T-cell (primary cell): ENCODE results near the gene ZPLD1. TPM values are rescaled to one million over a fixed set of nuclear protein-coding genes. Genes with fewer than 3 reads are reported as not detected.

Experiments used
- ATAC-seq, 4 experiments: fragments of 200-7000 bp in 3 of 4; fragments of 150-1000 bp in 1 of 4; cut with Tn5 transposase; replicated peaks in 1 of 4; 1 replicate in 3 of 4; 2 replicates in 1 of 4; pipeline ENCODE4 v1.10.0; 2021; ENCODE audit warnings: moderate library complexity in 3 of 4, mild to moderate bottlenecking in 2 of 4, moderate number of reproducible peaks in 1 of 4
- CTCF ChIA-PET, 2 donors: fragments of 300-600 bp; sonication (Branson Sonifier 250); formaldehyde crosslinking; loops; one replicate each; lab custom pipeline; 2022; ENCODE audit warnings: antibody characterized with exemption in 2 of 2; lab: Charles Lee
- POLR2A ChIA-PET, 2 donors: fragments of 300-600 bp; sonication (Branson Sonifier 250); formaldehyde crosslinking; loops; one replicate each; lab custom pipeline; 2022; ENCODE audit warnings: antibody characterized with exemption in 2 of 2; lab: Charles Lee
- DNase-seq, 35 experiments: peaks; one replicate each; pipeline versions ENCODE4 v3.0.0 to v3.0.0-alpha.2; 2013 to 2023
- H3K27ac ChIP-seq: one replicate; pipeline ENCODE4 v1.5.1; 2013; ENCODE audit warnings: low read length
- H3K27me3 ChIP-seq, 2 experiments: replicated peaks in 1 of 2; 1 replicate in 1 of 2; 2 replicates in 1 of 2; pipeline versions ENCODE4 v1.6.1 to v1.7.0; 2013; ENCODE audit warnings: low read length in 1 of 2, mixed read lengths in 1 of 2; ENCODE audit not compliant: control insufficient read depth in 2 of 2, insufficient read depth in 2 of 2; ENCODE audit errors: extremely low read depth in 1 of 2
- H3K36me3 ChIP-seq, 2 donors: 1 replicate in 1 of 2; 2 replicates in 1 of 2; pipeline versions ENCODE4 v1.6.1 to v1.7.0; 2013; ENCODE audit warnings: low read length in 1 of 2; ENCODE audit not compliant: control insufficient read depth in 2 of 2, insufficient read depth in 1 of 2; ENCODE audit errors: extremely low read depth in 1 of 2
- H3K4me1 ChIP-seq, 2 experiments: 1 replicate in 1 of 2; 2 replicates in 1 of 2; pipeline versions ENCODE4 v1.6.1 to v1.7.0; 2013; ENCODE audit warnings: low read length in 2 of 2, mixed read lengths in 1 of 2; ENCODE audit not compliant: insufficient read depth in 2 of 2, control insufficient read depth in 1 of 2; ENCODE audit errors: extremely low read depth in 1 of 2
- H3K4me3 ChIP-seq, 2 donors: 1 replicate in 1 of 2; 2 replicates in 1 of 2; pipeline versions ENCODE4 v1.5.1 to v1.7.0; 2013; ENCODE audit warnings: mild to moderate bottlenecking in 2 of 2, low read length in 1 of 2, moderate library complexity in 1 of 2; ENCODE audit not compliant: control insufficient read depth in 1 of 2; ENCODE audit errors: extremely low read depth in 1 of 2
- H3K9me3 ChIP-seq: 2 replicates; pipeline ENCODE4 v1.7.0; 2013
- H3K27ac Mint-ChIP-seq, 2 donors: one replicate each; pipeline ENCODE4 v1.8.0; 2020 to 2021; ENCODE audit warnings: mild to moderate bottlenecking in 2 of 2, mixed read lengths in 2 of 2
- H3K27me3 Mint-ChIP-seq, 2 donors: one replicate each; pipeline ENCODE4 v1.8.0; 2021 to 2022; ENCODE audit warnings: mixed read lengths in 2 of 2
- H3K36me3 Mint-ChIP-seq: one replicate; pipeline ENCODE4 v1.8.0; 2021; ENCODE audit warnings: mixed read lengths
- H3K4me1 Mint-ChIP-seq, 3 donors: one replicate each; pipeline ENCODE4 v1.8.0; 2020 to 2022; ENCODE audit warnings: mixed read lengths in 3 of 3, mild to moderate bottlenecking in 1 of 3
- H3K4me3 Mint-ChIP-seq, 3 donors: one replicate each; pipeline ENCODE4 v1.8.0; 2020 to 2022; ENCODE audit warnings: mild to moderate bottlenecking in 3 of 3, mixed read lengths in 3 of 3, moderate library complexity in 3 of 3
- H3K9me3 Mint-ChIP-seq, 3 donors: one replicate each; pipeline ENCODE4 v1.8.0; 2020 to 2022; ENCODE audit warnings: mixed read lengths in 3 of 3
- WGBS: methylation state at CpG from one replicate; pipeline ENCODE4 v1.1.5; 2013; ENCODE audit warnings: missing lambda C conversion rate; ENCODE audit not compliant: insufficient coverage; 5-methylcytosine and 5-hydroxymethylcytosine counted together
- total RNA-seq, 35 experiments: library from RNA in 6 of 35; stranded (reverse) in 6 of 35; fragments of 120-200 nt in 1 of 35; gene quantifications; one replicate each; pipeline versions ENCODE4 v1.2.1 to v1.2.4 and lab custom pipeline; 2013 to 2026

ZPLD1 gene
- total RNA-seq, 5 donors from 2014 or later (not counting 1 experiment from before 2014, with no cell fraction given): not detected

GRCh38 chr3:102443021-102443420 lies 8.2 kb downstream of the ZPLD1 start:
- ATAC-seq (no peak), DNase-seq (no peak)
- no peaks in the 10 kb centered on the region for H3K4me1 Mint-ChIP-seq
- POLR2A ChIA-PET: no interaction called here
- H3K4me3 Mint-ChIP-seq: no peak overlapping the region
- H3K9me3 Mint-ChIP-seq: no peaks in the 10 kb centered on the region
- Histone ChIP-seq H3K4me3 (no peak overlapping the region), H3K27me3 (peaks cover 0 to 3% of the 10 kb centered on the region in 2 experiments), H3K9me3 (no peaks in the 10 kb centered on the region), H3K36me3 (no peaks in the 10 kb centered on the region), H3K4me1 (no peaks in the 10 kb centered on the region), H3K27ac (no peak overlapping the region)
- CTCF ChIA-PET: no interaction called here
- H3K27ac Mint-ChIP-seq: no peak overlapping the region
- WGBS: no CpG with 5 or more reads among the region's 2 CpGs
- H3K36me3 Mint-ChIP-seq: no peaks in the 10 kb centered on the region
- peaks cover 8 to 11% of the 10 kb centered on the region in 2 donors for H3K27me3 Mint-ChIP-seq

DNA sequence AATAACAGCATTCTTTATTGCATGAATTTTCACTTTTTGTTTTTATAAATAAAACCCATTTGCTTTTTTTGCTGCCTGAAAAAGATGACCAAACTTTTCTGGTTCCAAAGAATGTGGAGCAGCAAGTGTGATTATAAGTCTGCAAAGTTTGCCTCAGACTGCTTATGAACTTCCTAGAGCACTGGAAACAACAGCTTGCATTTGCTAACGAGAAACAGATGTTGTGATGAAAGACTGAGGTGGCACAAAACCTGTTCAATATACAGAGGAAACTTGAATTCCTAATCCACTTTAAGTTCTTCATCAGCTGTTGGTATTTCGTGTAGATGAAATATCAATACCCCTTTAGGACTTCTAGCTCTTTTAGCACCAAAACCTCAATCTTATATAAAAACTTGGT lies 9.3 kb downstream of the ZPLD1 start:
- DNase-seq (no peak), ATAC-seq (no peak)
- Histone ChIP-seq H3K27ac (no peak overlapping the region), H3K4me3 (no peak overlapping the region), H3K9me3 (no peaks in the 10 kb centered on the region), H3K27me3 (peaks cover 0 to 3% of the 10 kb centered on the region in 2 experiments), H3K36me3 (no peaks in the 10 kb centered on the region), H3K4me1 (no peaks in the 10 kb centered on the region)
- ChIA-PET POLR2A (no interaction called here), CTCF (no interaction called here)
- Mint-ChIP-seq H3K27ac (no peak overlapping the region), H3K27me3 (peaks cover 2 to 5% of the 10 kb centered on the region in 2 donors), H3K4me1 (no peaks in the 10 kb centered on the region), H3K4me3 (no peak overlapping the region), H3K9me3 (no peaks in the 10 kb centered on the region), H3K36me3 (no peaks in the 10 kb centered on the region)
- no CpG with 5 or more reads among the region's 2 CpGs for WGBS

DNA sequence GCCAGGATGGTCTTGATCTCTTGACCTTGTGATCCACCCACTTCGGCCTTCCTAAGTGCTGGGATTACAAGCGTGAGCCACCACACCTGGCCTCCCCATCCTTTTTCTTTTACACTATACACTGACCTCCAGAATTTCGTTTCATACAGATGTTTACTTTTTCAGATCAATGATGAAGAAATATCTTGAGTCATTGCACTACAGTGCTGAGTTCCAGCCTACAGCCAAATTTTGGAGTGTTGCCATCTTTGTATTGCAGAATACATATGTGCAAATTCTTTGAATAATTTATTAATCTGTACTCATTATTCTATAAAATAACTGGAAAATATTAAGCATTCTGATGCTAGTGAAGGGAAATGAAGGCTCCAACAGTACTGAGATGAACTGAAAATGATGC lies 12.5 kb downstream of the ZPLD1 start:
- Histone ChIP-seq H3K27me3 (peaks cover 0 to 3% of the 10 kb centered on the region in 2 experiments), H3K4me1 (no peaks in the 10 kb centered on the region), H3K4me3 (no peak overlapping the region), H3K9me3 (no peaks in the 10 kb centered on the region), H3K36me3 (no peaks in the 10 kb centered on the region), H3K27ac (no peak overlapping the region)
- ATAC-seq (no peak), DNase-seq (no peak)
- Mint-ChIP-seq H3K27me3 (peaks cover 2 to 11% of the 10 kb centered on the region in 2 donors), H3K27ac (no peak overlapping the region), H3K9me3 (no peaks in the 10 kb centered on the region), H3K36me3 (no peaks in the 10 kb centered on the region), H3K4me1 (no peaks in the 10 kb centered on the region), H3K4me3 (no peak overlapping the region)
- ChIA-PET CTCF (no interaction called here), POLR2A (no interaction called here)
- WGBS: no CpG with 5 or more reads among the region's 3 CpGs

DNA sequence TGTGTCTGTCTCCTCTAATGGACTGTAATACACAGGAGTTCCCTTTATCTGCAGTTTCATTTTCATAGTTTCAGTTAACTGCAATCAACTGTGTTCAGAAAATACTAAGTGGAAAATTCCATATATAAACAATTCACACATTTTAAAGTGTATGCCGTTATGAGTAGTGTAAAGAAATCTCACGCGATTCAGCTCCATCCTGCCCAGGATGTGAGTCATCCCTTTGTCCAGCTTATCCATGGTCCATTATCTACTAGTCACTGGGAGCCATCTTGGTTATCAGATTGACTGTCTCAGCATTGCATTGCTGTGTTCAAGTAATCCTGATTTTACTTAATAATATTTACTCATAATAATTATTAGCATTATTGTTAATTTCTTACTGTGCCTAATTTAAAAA lies 14.5 kb downstream of the ZPLD1 start:
- Mint-ChIP-seq H3K27ac (no peak overlapping the region), H3K4me1 (no peaks in the 10 kb centered on the region), H3K4me3 (no peak overlapping the region), H3K9me3 (no peaks in the 10 kb centered on the region), H3K27me3 (peaks cover 2 to 11% of the 10 kb centered on the region in 2 donors), H3K36me3 (no peaks in the 10 kb centered on the region)
- Histone ChIP-seq H3K4me1 (no peaks in the 10 kb centered on the region), H3K9me3 (no peaks in the 10 kb centered on the region), H3K27ac (no peak overlapping the region), H3K27me3 (peaks cover 0 to 3% of the 10 kb centered on the region in 2 experiments), H3K36me3 (no peaks in the 10 kb centered on the region), H3K4me3 (no peak overlapping the region)
- POLR2A ChIA-PET: no interaction called here
- no CpG with 5 or more reads among the region's 3 CpGs for WGBS
- DNase-seq (no peak), ATAC-seq (no peak)
- CTCF ChIA-PET: interaction anchor here in 1 of 2 donors (0.5 kb wide), 1 partner anchor 77 kb away, joined by 4 read pairs; no protein-coding TSS in a partner anchor

DNA sequence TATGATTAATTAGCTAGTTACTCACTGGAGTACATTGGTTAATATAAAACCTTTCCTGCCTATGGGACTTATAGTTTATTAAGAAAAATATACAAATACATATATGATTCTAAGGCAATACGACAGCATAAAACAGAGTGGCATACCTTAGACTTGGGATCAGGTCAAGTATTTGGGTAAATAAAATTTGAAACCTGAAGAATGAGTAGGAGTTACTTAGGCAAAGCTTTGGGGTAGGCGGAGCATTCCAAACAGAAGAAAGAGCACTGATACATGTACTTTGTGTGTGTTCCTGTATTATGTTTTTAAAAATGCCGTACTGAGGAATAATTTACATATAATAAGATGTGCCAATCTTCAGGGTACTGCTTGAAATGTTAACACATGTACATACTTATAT lies 15.1 kb downstream of the ZPLD1 start:
- H3K4me3 ChIP-seq: no peak overlapping the region
- POLR2A ChIA-PET: no interaction called here
- peaks cover 0 to under 1% of the 10 kb centered on the region in 2 experiments for H3K27me3 ChIP-seq
- H3K36me3 Mint-ChIP-seq: no peaks in the 10 kb centered on the region
- whole genome bisulfite sequencing: no CpG with 5 or more reads among the region's 3 CpGs
- H3K36me3 ChIP-seq: no peaks in the 10 kb centered on the region
- peaks cover 2 to 9% of the 10 kb centered on the region in 2 donors for H3K27me3 Mint-ChIP-seq
- no peak overlapping the region for H3K27ac ChIP-seq
- ATAC-seq (no peak), DNase-seq (no peak)
- no peaks in the 10 kb centered on the region for H3K9me3 ChIP-seq
- H3K9me3 Mint-ChIP-seq: no peaks in the 10 kb centered on the region
- no peaks in the 10 kb centered on the region for H3K4me1 ChIP-seq
- H3K27ac Mint-ChIP-seq: no peak overlapping the region
- no peaks in the 10 kb centered on the region for H3K4me1 Mint-ChIP-seq
- CTCF ChIA-PET: interaction anchor here in 1 of 2 donors (0.5 kb wide), 1 partner anchor 77 kb away, joined by 4 read pairs; no protein-coding TSS in a partner anchor
- no peak overlapping the region for H3K4me3 Mint-ChIP-seq

DNA sequence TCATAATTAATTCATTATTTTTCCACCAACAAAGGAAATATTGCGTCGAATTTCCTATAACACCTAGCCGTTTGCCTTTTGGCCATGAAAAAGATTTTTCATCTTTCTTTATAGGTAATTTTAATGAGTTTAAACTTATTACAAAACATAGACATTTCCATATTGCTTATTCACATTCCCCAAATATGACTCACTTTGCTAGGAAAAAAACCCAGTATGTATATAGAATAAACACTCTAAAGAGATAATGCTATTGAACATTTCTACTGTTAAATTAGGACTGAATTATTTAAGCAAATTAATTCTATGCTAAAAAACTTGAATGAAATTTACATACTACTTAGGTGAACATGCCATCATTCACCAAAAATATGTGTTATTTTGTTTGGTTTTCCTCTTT lies 16.2 kb downstream of the ZPLD1 start:
- ChIA-PET POLR2A (no interaction called here), CTCF (no interaction called here)
- H3K9me3 Mint-ChIP-seq: no peaks in the 10 kb centered on the region
- H3K27me3 Mint-ChIP-seq: peaks cover 5 to 9% of the 10 kb centered on the region in 2 donors
- H3K4me3 Mint-ChIP-seq: no peak overlapping the region
- Histone ChIP-seq H3K4me3 (no peak overlapping the region), H3K4me1 (no peaks in the 10 kb centered on the region), H3K36me3 (no peaks in the 10 kb centered on the region), H3K27ac (no peak overlapping the region), H3K27me3 (no peaks in the 10 kb centered on the region), H3K9me3 (no peaks in the 10 kb centered on the region)
- ATAC-seq (no peak), DNase-seq (no peak)
- no CpG with 5 or more reads among the region's 3 CpGs for WGBS
- no peaks in the 10 kb centered on the region for H3K4me1 Mint-ChIP-seq
- H3K36me3 Mint-ChIP-seq: no peaks in the 10 kb centered on the region
- no peak overlapping the region for H3K27ac Mint-ChIP-seq

GRCh38 chr3:102451543-102451942 lies 16.7 kb downstream of the ZPLD1 start:
- no peaks in the 10 kb centered on the region for H3K36me3 ChIP-seq
- H3K4me3 ChIP-seq: no peak overlapping the region
- no peaks in the 10 kb centered on the region for H3K9me3 ChIP-seq
- peaks cover 7 to 10% of the 10 kb centered on the region in 2 donors for H3K27me3 Mint-ChIP-seq
- H3K4me3 Mint-ChIP-seq: no peak overlapping the region
- ChIA-PET POLR2A (no interaction called here), CTCF (no interaction called here)
- no peaks in the 10 kb centered on the region for H3K36me3 Mint-ChIP-seq
- no peak for ATAC-seq
- H3K9me3 Mint-ChIP-seq: no peaks in the 10 kb centered on the region
- no peaks in the 10 kb centered on the region for H3K4me1 Mint-ChIP-seq
- H3K4me1 ChIP-seq: no peaks in the 10 kb centered on the region
- no CpG with 5 or more reads among the region's 1 CpG for WGBS
- no peak for DNase-seq
- H3K27ac ChIP-seq: no peak overlapping the region
- H3K27me3 ChIP-seq: no peaks in the 10 kb centered on the region
- H3K27ac Mint-ChIP-seq: no peak overlapping the region
